ENCODE measurements around the gene AUNIP. TPM values are rescaled to one million over a fixed set of nuclear protein-coding genes. Genes with fewer than 3 reads are reported as not detected.

The AUNIP gene
- total and polyA plus RNA-seq, 2 of the 8 experiments (the other 6 are each of a cell fraction or from before 2014, with no cell fraction given), result 18.6 to 23.2 TPM

- DNase-seq (ENCODE audit: low read depth in 1 of 2, low spot score in 2 of 2), result no peak
- Histone ChIP-seq H3K4me3 (ENCODE audit: extremely low read depth in 1 of 4, insufficient read depth in 2 of 4, low read depth in 3 of 4, low read length in 4 of 4) (no peak overlapping the region), H2BK12ac (ENCODE audit: low read depth, low read length) (no peak overlapping the region), H3K4ac (replicated peaks; ENCODE audit: insufficient read length, low read depth, low read length) (no peak overlapping the region), H3K36me3 (ENCODE audit: control insufficient read depth in 2 of 4, insufficient read depth in 4 of 4, low read length in 3 of 4) (no peaks in the 10 kb centered on the region), H3K18ac (ENCODE audit: extremely low read depth, low read length) (no peak overlapping the region), H2AFZ (ENCODE audit: low read length) (no peak overlapping the region), H2BK120ac (replicated peaks; ENCODE audit: low read depth, low read length) (no peak overlapping the region), H3K27ac (ENCODE audit: low read depth, low read length) (no peak overlapping the region), H3K4me2 (ENCODE audit: insufficient read depth in 1 of 2, low read depth in 2 of 2, low read length in 2 of 2) (no peak overlapping the region), H2BK5ac (ENCODE audit: low read depth, low read length) (no peak overlapping the region), H3K4me1 (replicated peaks in 1 of 4; ENCODE audit: control insufficient read depth in 3 of 4, insufficient read depth in 4 of 4, low read length in 3 of 4) (peaks cover 4 to 11% (median 7%) of the 10 kb centered on the region in 4 experiments; a peak in 6 of 7 replicates), H3K79me1 (ENCODE audit: low read depth, low read length) (no peaks in the 10 kb centered on the region), H2BK20ac (ENCODE audit: low read length) (no peak overlapping the region), H4K91ac (replicated peaks; ENCODE audit: insufficient read length, low read length) (no peak overlapping the region), H2BK15ac (ENCODE audit: low read length) (no peak overlapping the region), H3K9ac (replicated peaks in 1 of 4; ENCODE audit: extremely low read depth in 1 of 4, low read depth in 3 of 4, low read length in 3 of 4) (no peak overlapping the region), H3K27me3 (replicated peaks in 1 of 4; ENCODE audit: control insufficient read depth in 3 of 4, extremely low read depth in 1 of 4, insufficient read depth in 3 of 4, low read length in 3 of 4) (peaks cover 0 to 2% (median under 1%) of the 10 kb centered on the region in 4 experiments; a peak in 3 of 7 replicates), H4K20me1 (replicated peaks in 1 of 2; ENCODE audit: control insufficient read depth in 1 of 2, insufficient read depth in 2 of 2, low read length in 2 of 2) (no peaks in the 10 kb centered on the region), H3K56ac (replicated peaks; ENCODE audit: insufficient read length, low read depth, low read length) (no peak overlapping the region), H4K8ac (ENCODE audit: extremely low read depth, insufficient read depth, low read length) (no peak overlapping the region), H4K5ac (ENCODE audit: insufficient read length, low read depth, low read length) (no peak overlapping the region), H3K23me2 (ENCODE audit: low read depth, low read length) (peaks cover 2% of the 10 kb centered on the region; the same call in 1 of the 2 replicates), H3K14ac (ENCODE audit: insufficient read length) (no peak overlapping the region), H3K23ac (ENCODE audit: insufficient read length) (no peak overlapping the region), H3K79me2 (ENCODE audit: control insufficient read depth in 1 of 2, insufficient read depth in 2 of 2, low read length in 2 of 2) (no peaks in the 10 kb centered on the region), H3K9me3 (ENCODE audit: insufficient read depth in 2 of 2, low read depth in 1 of 2, low read length in 1 of 2) (no peaks in the 10 kb centered on the region), H2AK5ac (ENCODE audit: low read depth, low read length) (no peak overlapping the region)
- POLR2A ChIA-PET (ENCODE audit: partially characterized antibody), result interaction anchor here (0.6 kb wide), 1 partner anchor 35 kb away, joined by 3 read pairs; no protein-coding TSS in a partner anchor
- CTCF ChIA-PET (ENCODE audit: partially characterized antibody), result interaction anchor here (0.7 to 4.5 kb wide), 15 partner anchors 14 to 550 kb away, joined by 3 to 26 read pairs (median 4); no protein-coding TSS in a partner anchor
- FAIRE-seq, result no peak
- TF ChIP-seq ASH2L (IDR thresholded peaks at IDR 0.05; ENCODE audit: low read length) (no peak), SIRT6 (IDR thresholded peaks at IDR 0.05; ENCODE audit: low read length) (no peak), CREB1 (IDR thresholded peaks at IDR 0.05) (no peak), SRF (IDR thresholded peaks at IDR 0.05; ENCODE audit: low read depth, low read length) (no peak), POLR2A (IDR thresholded peaks at IDR 0.05; ENCODE audit: control extremely low read depth in 1 of 2, low read depth in 2 of 2, low read length in 2 of 2) (no peak), SAP30 (IDR thresholded peaks at IDR 0.05; ENCODE audit: insufficient read depth, insufficient replicate concordance, low read length) (no peak), RBBP5 (IDR thresholded peaks at IDR 0.05; ENCODE audit: borderline replicate concordance, low read depth, low read length) (no peak), GABPA (IDR thresholded peaks at IDR 0.05; ENCODE audit: borderline replicate concordance, insufficient read depth, low read length) (no peak), BRCA1 (IDR thresholded peaks at IDR 0.05; ENCODE audit: low read depth, low read length) (no peak)
- WGBS, 2 experiments (ENCODE audit: extremely low coverage in 1 of 2, insufficient coverage in 1 of 2, insufficient read length in 1 of 2, insufficient replicate concordance in 2 of 2, low coverage in 1 of 2, low lambda C conversion rate in 2 of 2, missing lambda C conversion rate in 1 of 2), result 84% methylated on average over 2 of the region's 2 CpGs; no CpG with 5 or more reads in 1 of the 2 experiments
Observed at GRCh38 chr1:25795211-25795610, 64.0 kb downstream of the AUNIP start.

All from H1 (cell line).